Mucosa of gallbladder (tissue), 1 donor: ENCODE measurements around the gene EIF1B. TPM values are rescaled to one million over a fixed set of nuclear protein-coding genes. Genes with fewer than 3 reads are reported as not detected.
A peak's percentile ranks its signal among the peaks of the same experiment; 100 is the strongest.

Experiments
- DNase-seq: peaks from one replicate; pipeline ENCODE4 v3.0.0-alpha.2; 2020; ENCODE audit warnings: low spot score
- total RNA-seq: library from RNA; stranded (reverse); gene quantifications from one replicate; pipeline ENCODE4 v1.2.1, GENCODE V29; 2021
- donor health status: DM: no; HTN: no; CAD: no.

Gene EIF1B
- total RNA-seq, 1 donor from 2014 or later = 40.9 TPM

- no peak for DNase-seq
Measured at GRCh38 chr3:40308725-40309417, 636 bp upstream of the EIF1B start.

GRCh38 chr3:40309925-40310695 lies 603 bp downstream of the EIF1B start:
- DNase-seq = peak; percentile 30

- no peak for DNase-seq
Measured at GRCh38 chr3:40310705-40311104, 1.2 kb downstream of the EIF1B start.

GRCh38 chr3:40312661-40313226 lies 3.2 kb downstream of the EIF1B start:
- no peak for DNase-seq

- peak; percentile 16 for DNase-seq
Measured at GRCh38 chr3:40313975-40314860, 4.7 kb downstream of the EIF1B start.

- peak; percentile 54 for DNase-seq
Measured at GRCh38 chr3:40317061-40317855, 7.8 kb downstream of the EIF1B start.

GRCh38 chr3:40321818-40322217 lies 12.3 kb downstream of the EIF1B start:
- DNase-seq = no peak

- DNase-seq = no peak
Measured at GRCh38 chr3:40323946-40324345, 14.4 kb downstream of the EIF1B start.

- no peak for DNase-seq
Measured at GRCh38 chr3:40324621-40325020, 15.1 kb downstream of the EIF1B start.

GRCh38 chr3:40325465-40325864 lies 16.0 kb downstream of the EIF1B start:
- no peak for DNase-seq

GRCh38 chr3:40328374-40328773 lies 18.9 kb downstream of the EIF1B start:
- no peak for DNase-seq

- DNase-seq = no peak
Measured at GRCh38 chr3:40329071-40329470, 19.6 kb downstream of the EIF1B start.

- DNase-seq = no peak
Measured at GRCh38 chr3:40332684-40333083, 23.2 kb downstream of the EIF1B start.

- no peak for DNase-seq
Measured at GRCh38 chr3:40333416-40333815, 23.9 kb downstream of the EIF1B start.

- no peak for DNase-seq
Measured at GRCh38 chr3:40333852-40334251, 24.3 kb downstream of the EIF1B start.

GRCh38 chr3:40336101-40336500 lies 26.6 kb downstream of the EIF1B start:
- no peak for DNase-seq

- no peak for DNase-seq
Measured at GRCh38 chr3:40336511-40337135, 27.1 kb downstream of the EIF1B start.

- no peak for DNase-seq
Measured at GRCh38 chr3:40337136-40338108, 27.9 kb downstream of the EIF1B start.

- no peak for DNase-seq
Measured at GRCh38 chr3:40339871-40340270, 30.4 kb downstream of the EIF1B start.
